HG03095 (cell line): Measurements from ENCODE around the gene SCN8A.

Source experiments
- ATAC-seq: cut with Tn5 transposase; IDR thresholded peaks from one replicate; pipeline ENCODE4 v1.9.1; 2021; ENCODE audit warnings: moderate library complexity; ENCODE audit not compliant: unreplicated experiment

The SCN8A gene

DNA sequence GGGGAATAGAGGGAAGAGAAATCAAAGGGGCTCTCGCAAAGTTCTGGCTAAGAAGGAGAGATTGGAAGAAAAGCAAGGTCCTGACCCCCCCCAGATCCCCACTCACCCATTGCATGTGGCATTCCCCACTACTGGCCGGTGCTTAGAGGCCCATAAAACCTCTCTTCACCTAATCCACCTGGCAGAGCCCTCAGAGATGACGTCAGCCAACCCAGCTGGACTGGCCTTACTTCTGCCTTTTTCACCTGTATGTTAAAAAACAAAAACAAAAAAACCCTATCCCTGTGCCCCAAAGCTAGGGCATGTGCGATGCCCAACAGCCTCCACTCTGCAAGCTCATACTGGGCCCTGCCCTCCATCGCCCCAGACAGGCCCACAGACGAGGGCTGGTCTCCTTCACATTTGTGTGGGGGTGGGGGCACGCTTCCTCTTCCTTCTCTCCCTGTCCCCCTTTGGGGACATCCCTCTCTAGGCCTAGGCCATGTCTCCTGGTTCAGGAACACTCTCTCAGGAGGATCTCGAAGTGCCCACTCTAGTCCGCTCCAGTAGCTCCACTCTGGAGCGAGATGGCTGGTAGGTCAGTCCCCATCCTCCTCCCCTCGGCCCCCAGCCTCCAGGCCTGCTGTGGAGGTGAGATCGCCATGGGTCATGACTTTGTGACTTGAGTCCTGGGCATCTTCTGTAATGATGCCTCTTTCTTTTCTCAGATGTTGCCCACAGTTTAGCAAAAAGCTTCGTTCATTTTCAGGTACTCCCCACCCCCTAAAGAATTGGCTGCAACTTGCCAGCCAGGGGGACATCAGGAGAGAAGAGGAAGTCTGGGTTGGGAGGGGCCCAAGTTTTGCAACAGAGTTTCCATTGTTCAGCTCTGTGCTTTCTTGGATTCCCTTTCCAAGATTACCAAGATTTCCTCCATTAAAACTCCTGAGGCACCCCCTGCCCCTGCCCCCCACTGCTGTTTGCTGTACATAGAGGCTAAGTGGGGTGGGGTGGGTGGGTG is 220.5 kb downstream of the SCN8A start:
- no peak for ATAC-seq

DNA sequence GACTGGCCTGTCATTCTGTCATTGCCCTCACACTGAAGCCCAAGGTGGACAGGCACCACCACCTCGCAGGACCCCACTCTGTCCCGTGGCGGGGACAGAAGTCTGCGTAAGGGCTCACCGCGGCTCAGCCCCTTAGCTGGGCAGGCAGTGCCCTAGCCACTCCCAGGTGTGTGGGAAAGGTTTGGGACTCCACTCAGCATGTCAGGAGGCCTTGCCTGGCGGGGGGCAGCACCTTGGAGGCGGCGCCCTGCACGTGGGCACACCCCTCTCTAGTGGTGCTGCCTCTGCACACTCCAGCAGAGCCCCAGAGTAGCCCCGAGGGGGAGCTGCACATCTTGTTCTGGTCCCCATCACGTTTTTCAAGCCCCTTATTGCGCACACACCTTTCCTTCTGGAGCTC is 221.8 kb downstream of the SCN8A start:
- ATAC-seq: no peak

DNA sequence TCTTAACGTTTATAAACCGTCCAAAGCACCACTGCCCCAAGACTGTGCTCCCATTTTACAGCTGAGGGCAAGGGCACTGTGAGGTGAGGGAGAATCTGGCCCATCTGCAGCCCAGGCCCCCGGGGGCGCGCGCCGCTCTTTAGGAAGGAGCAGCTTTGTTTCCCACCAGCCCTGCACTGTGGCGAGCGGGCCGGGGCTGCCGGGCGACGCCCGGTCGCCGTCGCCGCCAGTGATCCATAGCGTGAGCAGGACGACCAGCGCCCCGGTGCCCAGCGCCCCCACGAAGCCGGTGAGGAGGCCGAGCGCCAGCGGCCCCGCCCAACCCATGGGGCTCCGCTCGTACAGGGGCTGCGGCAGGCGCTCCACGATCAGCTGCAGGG is 222.9 kb downstream of the SCN8A start:
- ATAC-seq: no peak

DNA sequence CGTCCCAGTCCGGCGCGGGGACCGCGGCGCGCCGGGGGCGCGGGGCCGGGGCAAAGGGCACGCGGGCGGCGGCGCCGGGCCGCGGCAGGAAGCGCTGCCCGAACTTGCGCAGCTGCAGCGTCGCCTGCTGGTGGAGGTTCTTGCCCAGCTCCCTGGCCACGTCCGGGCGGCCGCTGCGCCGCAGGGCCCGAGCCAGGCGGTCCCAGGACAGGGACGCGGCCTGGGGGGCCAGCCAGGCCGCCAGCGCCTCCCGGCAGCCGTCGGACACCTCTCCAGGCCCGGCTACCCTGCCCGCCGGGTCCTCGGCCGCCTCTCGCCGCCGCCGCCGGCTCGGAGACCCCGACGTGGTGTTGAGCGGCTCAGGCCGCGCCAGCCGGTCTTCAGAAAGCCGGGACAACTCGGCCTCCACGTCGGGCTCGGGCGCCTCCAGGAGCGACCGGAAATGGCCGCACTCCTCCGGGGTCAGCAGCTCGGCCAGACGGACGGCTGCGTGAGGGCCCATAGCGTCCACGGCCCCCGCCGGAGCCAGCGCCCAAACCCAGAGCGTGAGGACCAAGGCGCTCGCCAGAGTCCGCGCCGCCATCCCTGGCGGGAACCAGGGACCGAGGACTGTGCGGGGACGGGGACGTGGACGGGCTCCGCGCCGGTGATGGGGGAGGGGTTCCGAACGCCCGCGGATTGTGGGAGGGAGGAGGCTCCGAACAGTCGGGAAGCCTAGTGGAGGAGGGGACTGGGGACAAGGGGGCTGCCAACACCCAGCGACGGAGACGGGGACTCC is 223.5 kb downstream of the SCN8A start:
- no peak for ATAC-seq

DNA sequence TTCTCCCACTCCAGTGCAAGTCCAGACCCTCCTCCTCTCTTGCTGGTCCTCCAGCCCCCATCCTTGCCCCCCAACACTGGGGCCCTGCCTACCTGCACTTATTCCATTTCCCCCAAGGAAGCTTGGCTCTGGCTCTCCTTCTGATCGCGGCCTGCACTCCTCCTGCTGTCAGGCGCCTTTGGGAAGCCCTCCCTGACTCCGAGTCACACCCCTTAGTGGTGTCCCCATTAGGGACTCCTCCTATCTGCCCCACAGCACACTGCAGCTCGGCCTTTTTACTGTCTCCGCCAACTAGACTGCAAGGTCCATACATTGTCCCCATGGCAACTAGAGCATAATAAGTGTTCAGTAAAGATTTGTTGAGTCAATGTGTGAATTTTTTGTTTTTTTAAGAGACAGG is 224.5 kb downstream of the SCN8A start:
- no peak for ATAC-seq

DNA sequence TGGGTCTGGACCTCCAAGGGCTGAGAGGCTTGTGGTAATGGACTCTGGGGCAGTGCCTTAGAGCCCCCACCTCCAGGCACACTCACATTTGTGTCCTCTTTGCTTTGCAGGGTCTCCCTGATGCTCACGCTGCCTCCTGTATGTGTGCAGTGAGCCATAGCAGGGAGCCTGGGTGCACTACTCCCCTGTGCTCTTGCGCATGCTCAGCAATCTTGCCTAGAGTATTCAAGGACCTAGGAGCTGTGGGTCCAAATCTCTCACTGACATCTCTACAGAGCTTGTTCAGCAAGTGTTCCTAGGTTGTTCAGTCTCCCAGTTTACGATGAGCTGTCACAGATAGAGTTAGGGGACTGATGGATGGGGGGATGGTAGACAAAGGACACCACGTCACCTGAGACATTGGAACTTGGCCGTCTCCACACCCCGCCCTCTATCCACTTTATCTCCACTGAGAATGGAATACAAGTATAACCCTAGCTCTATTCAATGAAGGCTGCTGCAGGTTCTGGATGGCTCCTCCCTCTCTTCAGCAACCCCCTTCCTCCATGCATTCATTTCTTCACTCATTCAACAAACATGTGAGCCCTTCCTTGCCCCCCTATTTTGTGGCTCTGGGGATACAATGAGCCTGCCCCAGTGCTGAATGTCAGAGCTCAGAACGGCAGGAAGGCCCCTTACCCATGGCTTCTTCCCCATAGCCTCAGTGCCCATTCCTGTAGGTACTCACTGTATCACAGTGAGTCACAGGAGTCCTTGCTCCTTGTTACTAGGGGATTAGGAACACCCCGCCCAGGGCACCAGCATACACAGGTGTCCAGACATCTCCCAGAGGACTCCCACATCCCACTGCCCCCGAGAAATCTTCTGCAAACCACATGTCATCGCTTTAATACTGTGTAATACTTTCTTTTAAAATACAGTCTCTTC is 226.3 kb downstream of the SCN8A start:
- no peak for ATAC-seq

DNA sequence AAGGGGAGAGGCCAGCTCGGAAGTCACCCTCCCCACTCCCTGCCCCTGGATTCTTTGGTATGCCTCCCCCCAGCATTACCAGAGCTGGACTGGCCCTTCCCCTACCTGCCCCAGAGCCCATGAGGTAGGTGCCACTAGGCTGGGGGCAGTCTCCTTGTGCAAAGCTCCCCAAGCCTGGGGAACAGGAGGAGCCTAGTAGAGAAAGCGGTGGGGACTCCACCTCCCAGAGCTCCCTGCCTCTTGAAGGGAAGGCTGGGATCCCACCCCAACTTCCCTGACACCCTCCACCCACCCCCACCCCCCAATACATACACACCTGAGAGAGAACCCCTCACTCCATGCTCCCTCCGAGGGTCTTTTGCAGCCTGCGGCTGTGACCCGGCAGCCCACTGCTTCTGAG is 227.1 kb downstream of the SCN8A start:
- ATAC-seq: no peak

DNA sequence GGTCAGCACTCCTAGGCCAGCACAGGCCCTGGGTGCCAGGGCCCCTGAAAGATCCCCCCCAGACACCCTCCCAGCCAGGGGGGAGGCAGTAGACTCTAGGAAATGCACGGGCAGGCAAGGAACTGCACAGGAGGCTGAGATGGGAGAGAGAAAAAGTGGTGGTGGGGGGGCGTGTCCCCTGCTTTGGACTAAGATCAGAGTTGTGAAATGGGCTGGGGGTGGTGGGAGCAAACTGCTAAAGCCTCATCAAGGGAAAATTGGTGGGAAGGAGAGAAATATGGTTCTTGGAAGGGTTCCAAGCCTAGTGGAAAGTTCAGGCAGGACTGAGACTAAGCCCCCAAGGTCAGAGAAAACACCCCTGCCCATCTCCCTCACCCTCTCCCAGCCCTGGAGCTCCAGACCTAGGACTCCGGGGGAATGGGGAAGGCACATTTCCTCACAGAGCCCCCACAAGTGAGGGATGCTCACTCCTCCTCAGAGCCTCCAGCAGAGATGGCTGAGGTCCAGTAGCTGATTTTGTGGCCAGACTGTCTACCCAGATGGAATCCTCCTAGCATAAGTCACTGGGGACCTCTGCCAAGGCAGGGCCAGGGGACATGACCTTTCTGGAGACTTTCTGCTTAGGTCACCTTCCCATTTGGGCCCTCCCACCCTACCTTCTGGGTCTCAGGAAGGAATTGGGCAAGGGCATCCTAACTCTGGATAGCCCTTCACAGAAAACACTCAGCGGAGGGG is 227.7 kb downstream of the SCN8A start:
- no peak for ATAC-seq

DNA sequence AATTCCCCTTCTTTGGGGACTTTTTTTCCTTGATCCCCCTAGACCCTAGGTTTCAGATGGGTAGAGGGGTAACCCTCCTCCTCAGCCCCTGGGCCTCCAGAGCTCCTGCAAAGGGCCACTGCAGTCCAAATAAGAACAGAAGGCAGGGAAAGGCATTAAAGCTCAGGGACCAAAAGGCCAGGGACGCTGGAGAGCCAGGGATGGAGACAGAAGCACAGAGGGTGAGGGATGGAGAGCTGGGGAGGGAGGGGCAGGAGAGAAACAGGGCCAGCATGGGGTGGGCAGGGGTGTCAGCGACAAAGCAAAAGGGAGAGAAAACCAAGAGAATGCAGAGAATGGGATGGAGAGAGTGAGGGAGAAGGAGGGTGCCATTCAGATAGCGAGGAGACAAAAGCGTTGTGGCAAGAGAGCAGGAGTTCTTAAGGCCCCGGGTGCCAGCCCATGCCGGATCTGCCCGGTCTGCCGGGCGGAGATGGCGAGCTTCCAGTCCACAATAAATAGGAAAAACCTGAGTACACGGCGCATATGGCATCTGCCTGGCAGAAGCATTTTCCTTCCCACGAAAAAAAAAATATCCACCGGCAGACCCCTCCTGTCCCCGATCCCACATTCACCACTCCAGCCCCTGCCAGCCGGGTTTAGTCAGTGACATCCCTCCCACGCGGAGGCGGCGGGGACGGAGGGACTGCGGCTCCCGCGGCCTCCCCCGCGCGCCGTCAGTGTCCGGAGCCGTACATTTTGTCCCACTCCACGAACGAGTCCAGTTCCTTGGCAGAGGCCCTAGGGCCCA is 228.9 kb downstream of the SCN8A start:
- no peak for ATAC-seq

DNA sequence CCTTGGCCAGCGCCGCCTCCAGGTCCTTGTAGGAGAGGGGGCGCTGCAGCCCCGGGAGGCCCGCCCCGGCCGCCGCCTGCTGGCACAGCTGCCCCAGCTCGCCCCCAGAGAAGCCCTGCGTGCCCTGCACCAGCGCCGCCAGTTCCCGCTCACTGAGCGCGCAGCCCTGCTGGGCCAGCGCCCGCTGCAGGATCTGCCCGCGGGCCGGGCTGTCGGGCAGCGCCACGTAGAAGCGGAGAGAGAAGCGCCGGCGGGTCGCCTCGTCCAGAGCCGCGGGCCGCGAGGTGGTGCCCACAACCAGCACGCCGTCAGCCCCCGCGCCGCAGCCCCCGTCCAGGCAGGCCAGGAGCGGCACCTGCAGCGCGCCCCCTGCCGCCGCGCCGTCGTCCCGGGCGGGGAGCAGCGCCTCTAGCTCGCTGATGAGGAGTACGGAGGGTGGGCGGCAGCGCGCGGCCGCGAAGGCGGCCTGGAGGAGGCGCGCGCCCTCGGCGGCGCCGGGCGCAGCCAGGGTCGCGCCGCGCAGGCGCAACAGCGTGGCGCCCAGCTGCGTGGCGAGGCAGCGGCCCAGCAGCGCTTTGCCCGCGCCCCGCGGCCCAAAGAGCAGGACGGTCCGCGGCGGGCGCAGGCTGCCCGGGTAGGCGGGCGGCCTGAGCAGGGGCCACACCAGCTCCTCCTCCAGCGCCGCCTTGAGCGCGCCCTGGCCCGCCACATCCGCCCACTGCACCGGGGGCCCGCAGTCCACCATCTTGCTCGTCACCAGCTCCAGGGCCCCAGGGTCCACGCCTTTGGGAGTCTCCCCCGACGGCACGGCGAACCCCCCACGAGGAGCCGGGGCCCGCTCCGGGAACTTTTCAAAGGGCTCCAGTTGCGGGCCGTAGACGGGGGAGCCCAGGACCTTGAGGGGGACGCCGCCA is 229.8 kb downstream of the SCN8A start:
- ATAC-seq: no peak

DNA sequence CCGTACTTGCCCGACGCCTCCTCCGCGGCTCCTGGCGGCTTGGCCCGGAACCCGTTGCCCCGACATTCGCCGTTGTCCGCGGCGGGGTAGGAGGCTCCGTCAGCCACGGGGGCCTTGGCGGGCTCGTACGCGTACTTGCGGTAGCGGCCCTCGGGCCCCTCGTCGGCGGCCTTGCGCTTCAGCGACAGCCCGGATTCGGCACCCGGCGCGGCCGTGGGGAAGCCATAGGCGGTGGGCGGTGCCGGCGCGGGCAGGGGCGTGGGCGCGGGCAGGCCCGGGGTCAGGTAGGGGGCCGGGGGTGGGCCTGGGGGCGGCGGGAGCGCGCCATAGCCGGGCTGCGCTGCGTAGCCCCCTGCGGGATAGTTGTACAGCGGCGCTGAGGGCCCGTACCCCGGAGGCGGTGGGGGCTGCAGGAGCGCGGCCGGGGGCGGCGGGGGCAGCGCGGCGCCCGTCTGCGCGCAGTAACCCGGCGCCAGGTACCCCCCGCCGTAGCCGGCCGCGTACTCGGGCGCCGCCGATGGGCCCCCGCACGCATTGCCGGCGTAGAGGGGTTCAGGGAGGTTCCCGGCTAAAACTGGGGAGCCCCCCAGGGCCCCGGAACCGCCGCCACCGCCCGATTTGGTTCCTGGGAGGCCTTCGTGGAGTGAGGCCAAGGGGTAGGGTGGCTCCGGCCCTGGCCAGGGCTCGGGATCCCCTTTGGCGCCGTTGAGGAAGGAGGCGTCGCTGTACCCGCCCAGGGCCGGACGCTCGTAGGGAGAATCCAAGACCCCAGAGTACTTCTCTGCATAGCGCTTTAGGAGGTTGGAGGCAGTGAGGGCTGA is 230.6 kb downstream of the SCN8A start:
- ATAC-seq: no peak

DNA sequence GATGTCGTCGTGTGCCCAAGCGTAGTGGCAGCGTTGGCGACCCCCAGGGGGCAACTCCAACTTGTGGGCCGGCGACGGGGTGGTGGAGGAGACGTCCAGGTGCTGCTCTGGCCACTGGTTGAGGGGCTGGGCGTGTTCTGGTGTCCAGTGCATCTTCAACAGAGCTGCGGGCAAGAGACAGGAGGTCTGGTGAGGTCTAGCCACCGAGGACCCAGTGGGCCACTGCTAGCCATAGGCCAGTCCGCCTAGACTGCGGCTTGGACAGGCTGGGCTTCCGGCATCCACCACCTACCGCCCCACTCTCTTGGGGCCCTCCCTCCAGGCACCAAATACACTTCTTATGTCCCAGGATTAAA is 231.2 kb downstream of the SCN8A start:
- ATAC-seq: no peak

DNA sequence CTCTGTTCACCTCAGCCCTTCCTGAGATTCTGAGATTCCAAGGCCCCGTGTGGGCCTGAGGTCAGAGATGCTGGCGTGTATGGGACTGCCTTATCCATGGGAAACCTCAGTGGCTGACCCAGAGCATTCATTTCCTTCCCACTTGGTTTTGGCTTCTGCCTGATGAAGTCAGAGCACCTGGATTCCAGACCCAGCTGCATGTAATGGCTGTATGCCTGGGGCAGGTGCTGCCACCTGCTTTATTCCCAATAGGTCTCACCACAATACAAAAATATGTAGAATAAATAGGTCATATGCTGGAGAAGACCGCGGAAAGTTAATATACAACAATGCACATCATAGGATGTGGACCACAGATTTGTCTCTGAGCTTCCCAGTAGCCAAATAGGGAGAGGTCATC is 231.9 kb downstream of the SCN8A start:
- no peak for ATAC-seq

DNA sequence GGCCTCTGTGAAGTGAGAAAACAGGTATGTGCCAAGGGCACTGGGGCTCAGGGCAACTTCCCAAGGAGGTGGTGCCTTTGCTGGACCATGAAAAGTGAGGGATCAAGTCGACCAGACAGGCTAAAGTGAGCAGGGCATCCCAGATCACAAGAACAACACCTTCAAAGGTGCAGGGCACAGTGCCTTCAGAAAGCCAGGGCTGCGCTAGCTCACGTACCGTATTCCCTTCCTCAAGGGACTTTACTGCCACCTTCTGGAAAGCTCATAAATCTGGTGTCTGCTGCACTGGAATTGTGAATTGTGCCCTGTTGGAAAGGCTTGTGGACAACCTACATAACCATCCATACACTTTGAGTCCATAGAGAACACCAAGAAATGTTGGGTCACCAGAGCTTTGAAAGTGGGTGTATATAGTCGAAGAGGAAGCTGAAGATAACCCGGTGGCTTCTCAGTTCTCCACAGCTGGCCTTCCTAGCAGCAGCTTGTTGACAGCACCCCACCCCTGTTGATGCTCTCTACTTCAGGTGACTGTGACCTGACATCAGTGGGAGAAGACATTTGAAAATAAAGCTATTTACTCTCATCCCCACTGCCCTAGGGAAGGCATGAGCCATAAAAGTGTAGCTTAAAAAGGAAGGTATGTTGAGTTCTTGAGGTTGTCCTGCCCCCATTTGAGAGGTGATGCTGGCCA is 233.0 kb downstream of the SCN8A start:
- ATAC-seq: no peak

DNA sequence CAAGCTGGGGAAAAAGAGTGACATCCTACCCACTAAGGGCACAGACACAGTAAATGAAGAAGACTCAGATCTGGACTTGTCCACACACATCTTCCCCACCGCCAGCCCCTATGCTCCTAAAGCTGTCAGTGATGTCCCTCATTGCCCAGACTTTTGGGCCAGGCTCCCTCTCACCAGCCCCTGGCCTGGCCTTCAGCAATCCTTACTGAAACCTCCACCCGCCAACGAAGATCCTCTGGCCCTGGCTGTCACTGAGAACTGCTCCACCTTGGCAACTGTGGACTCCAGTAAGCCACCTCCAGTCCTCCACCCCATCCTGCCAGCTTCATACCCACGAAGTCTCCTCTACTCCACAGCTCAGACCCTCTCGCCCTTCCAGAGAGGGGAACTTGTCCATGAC is 234.2 kb downstream of the SCN8A start:
- ATAC-seq: no peak

DNA sequence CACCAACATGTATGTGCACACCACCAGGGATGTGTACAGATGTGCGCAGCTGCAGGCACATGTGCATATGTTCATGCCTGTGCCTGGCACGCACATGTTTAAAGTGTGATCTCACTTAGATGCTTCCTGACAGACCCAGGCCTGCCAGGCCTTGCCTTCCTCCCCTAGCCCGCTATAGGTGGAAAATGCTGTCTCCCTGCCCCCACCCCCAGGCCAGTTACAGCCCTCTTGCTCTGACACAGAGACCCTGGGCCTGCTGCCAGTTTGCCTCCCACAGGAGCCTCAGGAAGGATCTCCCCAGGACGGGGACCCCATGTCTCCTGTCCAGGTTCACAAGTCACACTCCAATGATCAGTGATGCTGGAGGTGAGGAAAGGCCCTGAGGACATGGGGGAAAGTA is 235.8 kb downstream of the SCN8A start:
- no peak for ATAC-seq
